DND-41 (cell line): ENCODE results near the gene RALY.

Experiments used
- CTCF ChIP-seq: IDR thresholded peaks from 2 replicates; pipeline ENCODE4 v1.5.1; 2012; ENCODE audit warnings: borderline replicate concordance, low read length, moderate library complexity, mild to moderate bottlenecking; ENCODE audit not compliant: poor library complexity, severe bottlenecking; ENCODE audit errors: extremely low read depth
- EZH2 ChIP-seq: IDR thresholded peaks from 3 replicates; pipeline ENCODE4 v1.6.1; 2012; ENCODE audit warnings: borderline replicate concordance, low read depth, mild to moderate bottlenecking, moderate library complexity, low read length, inconsistent platforms; ENCODE audit not compliant: severe bottlenecking

GRCh38 chr20:34013554-34013953, 19.8 kb downstream of the RALY start:
- TF ChIP-seq CTCF = no peak
- TF ChIP-seq EZH2 = no peak
